Upper lobe of left lung (tissue), 4 donors: ENCODE measurements around the gene INSM1.

Experiments used
- EP300 ChIP-seq, 4 donors: sonication (generic); formaldehyde crosslinking; IDR thresholded peaks; one replicate each; pipeline ENCODE4 v1.5.1; 2017; ENCODE audit warnings: antibody characterized with exemption in 4 of 4, control low read depth in 2 of 4
- POLR2A ChIP-seq, 4 donors: fragments of 450-650 bp; IDR thresholded peaks; one replicate each; pipeline ENCODE4 v1.5.1; 2016 to 2017; ENCODE audit warnings: antibody characterized with exemption in 4 of 4, mild to moderate bottlenecking in 2 of 4
- POLR2AphosphoS5 ChIP-seq, 2 donors: sonication (generic); formaldehyde crosslinking; IDR thresholded peaks; one replicate each; pipeline ENCODE4 v1.5.1; 2017; ENCODE audit warnings: antibody characterized with exemption in 2 of 2
- TF ChIP-seq, protein P1 (sequence below), 6 experiments: fragments of 450-650 bp in 4 of 6; fragments of 200-600 bp in 2 of 6; sonication (generic) in 2 of 6; IDR thresholded peaks; one replicate each; pipeline ENCODE4 v1.5.1; 2016 to 2019; ENCODE audit warnings: antibody characterized with exemption in 6 of 6

DNA sequence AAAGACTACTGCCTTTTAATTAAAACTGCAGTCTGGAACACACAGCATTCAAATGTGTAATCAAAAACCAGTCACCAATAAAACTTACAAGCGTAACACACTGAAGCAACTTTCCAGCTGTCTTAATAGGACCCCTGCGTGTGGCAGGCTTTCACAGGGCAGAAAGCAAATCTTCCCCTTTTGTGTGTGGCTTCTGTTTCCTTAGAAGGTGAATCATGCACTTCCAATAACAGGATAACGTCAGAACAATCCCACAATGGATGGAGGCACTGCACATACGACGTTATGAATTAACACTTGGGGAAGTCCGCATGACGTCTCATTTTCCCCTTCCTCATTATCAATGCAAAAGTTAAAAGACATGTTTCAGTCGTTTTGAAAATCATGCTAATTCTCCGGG, 44.8 kb downstream of the INSM1 start:
- TF ChIP-seq, protein P1, sequence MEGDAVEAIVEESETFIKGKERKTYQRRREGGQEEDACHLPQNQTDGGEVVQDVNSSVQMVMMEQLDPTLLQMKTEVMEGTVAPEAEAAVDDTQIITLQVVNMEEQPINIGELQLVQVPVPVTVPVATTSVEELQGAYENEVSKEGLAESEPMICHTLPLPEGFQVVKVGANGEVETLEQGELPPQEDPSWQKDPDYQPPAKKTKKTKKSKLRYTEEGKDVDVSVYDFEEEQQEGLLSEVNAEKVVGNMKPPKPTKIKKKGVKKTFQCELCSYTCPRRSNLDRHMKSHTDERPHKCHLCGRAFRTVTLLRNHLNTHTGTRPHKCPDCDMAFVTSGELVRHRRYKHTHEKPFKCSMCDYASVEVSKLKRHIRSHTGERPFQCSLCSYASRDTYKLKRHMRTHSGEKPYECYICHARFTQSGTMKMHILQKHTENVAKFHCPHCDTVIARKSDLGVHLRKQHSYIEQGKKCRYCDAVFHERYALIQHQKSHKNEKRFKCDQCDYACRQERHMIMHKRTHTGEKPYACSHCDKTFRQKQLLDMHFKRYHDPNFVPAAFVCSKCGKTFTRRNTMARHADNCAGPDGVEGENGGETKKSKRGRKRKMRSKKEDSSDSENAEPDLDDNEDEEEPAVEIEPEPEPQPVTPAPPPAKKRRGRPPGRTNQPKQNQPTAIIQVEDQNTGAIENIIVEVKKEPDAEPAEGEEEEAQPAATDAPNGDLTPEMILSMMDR (IDR thresholded peaks at IDR 0.05): no peak
- TF ChIP-seq POLR2AphosphoS5 (IDR thresholded peaks at IDR 0.05) (no peak), EP300 (IDR thresholded peaks at IDR 0.05) (no peak), POLR2A (IDR thresholded peaks at IDR 0.05) (no peak)
